Activated T-cell treated with anti-CD3 and anti-CD28 coated beads, Interleukin-2, amount 50 U/mL, for 24 hours (primary cell): Measurements from ENCODE around the gene PLBD2.
"Not testable (repeated sequence)": the region's sequence is repeated elsewhere in the genome, so short reads cannot be mapped to it uniquely, and the experiment has no call there.

ENCODE experiments used
- DNase-seq: peaks from one replicate; pipeline ENCODE4 v3.0.0-alpha.2; 2020
- H3K27ac Mint-ChIP-seq: 2 replicates; pipeline ENCODE4 v1.8.0; 2020; ENCODE audit warnings: mild to moderate bottlenecking, mixed read lengths
- H3K27me3 Mint-ChIP-seq: 2 replicates; pipeline ENCODE4 v1.8.0; 2020; ENCODE audit warnings: mixed read lengths
- H3K36me3 Mint-ChIP-seq: 2 replicates; pipeline ENCODE4 v1.8.0; 2020; ENCODE audit warnings: low read depth, mixed read lengths
- H3K4me1 Mint-ChIP-seq: 2 replicates; pipeline ENCODE4 v1.8.0; 2020; ENCODE audit warnings: low read depth, mixed read lengths
- H3K4me3 Mint-ChIP-seq: 2 replicates; pipeline ENCODE4 v1.8.0; 2020; ENCODE audit warnings: mild to moderate bottlenecking, moderate library complexity, mixed read lengths
- H3K9me3 Mint-ChIP-seq: 2 replicates; pipeline ENCODE4 v1.8.0; 2020; ENCODE audit warnings: mixed read lengths

PLBD2 gene

DNA sequence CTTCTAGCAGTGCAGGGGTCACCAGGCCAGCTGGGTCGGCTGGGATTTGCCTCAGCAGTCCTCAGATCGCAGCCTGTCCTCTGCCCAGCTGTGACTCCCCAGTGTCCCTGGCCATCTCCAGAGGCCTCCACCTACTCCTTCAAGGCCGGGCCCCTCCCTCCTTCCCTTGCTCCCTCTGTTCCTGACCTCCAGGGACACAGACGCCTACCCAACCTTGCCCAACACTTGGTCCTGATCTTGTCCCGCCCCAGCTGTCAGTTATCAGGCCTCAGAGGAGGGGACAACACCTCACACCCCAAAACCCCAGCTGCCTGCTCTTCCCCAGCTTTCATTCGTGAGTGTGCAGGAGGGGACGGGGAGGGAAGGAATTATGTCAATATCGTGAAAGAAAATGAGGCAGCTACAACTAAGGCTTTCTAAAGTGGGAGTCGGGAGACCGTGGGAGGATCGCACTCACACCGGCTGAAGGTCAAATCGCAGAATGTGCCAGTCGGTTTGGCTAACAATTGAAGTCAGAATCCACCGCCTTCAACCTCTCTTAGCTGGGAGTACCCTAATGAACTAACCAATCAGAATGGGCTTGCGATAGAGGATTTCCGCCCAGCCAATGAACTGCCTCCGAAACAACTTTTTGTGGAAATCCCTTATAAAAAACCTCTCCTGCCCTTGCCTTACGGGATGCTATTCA, 9.4 kb upstream of the PLBD2 start:
- Mint-ChIP-seq H3K27me3 (no peaks in the 10 kb centered on the region), H3K27ac (no peak overlapping the region)

DNA sequence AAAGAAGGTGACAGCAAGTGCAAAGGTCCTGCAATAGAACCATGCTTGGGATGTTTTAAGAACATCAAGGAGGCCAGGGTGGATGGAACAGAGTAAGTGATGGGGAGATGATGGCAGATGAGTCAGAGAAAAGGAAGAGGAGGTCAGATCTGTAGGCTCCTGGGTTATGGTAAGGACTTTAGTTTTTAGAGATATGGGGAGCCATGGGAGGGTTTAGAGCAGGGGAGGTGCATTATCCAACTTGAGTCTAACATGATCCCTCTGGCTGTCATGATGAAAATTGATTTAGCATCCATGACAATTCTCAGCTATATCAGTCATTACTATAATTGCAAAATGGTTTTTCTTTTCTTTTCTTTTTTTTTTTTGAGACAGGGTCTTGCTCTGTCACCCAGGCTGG, 7.3 kb upstream of the PLBD2 start:
- Mint-ChIP-seq H3K27ac (no peak overlapping the region), H3K36me3 (no peaks in the 10 kb centered on the region), H3K9me3 (no peaks in the 10 kb centered on the region), H3K27me3 (no peaks in the 10 kb centered on the region), H3K4me1 (no peaks in the 10 kb centered on the region), H3K4me3 (no peak overlapping the region)
- DNase-seq, result no peak

More for the DNA sequence above, 9.4 kb upstream of the PLBD2 start:
- H3K36me3 Mint-ChIP-seq, result no peaks in the 10 kb centered on the region
- H3K4me3 Mint-ChIP-seq, result no peak overlapping the region
- H3K4me1 Mint-ChIP-seq, result no peaks in the 10 kb centered on the region
- no peak for DNase-seq
- H3K9me3 Mint-ChIP-seq, result no peaks in the 10 kb centered on the region

DNA sequence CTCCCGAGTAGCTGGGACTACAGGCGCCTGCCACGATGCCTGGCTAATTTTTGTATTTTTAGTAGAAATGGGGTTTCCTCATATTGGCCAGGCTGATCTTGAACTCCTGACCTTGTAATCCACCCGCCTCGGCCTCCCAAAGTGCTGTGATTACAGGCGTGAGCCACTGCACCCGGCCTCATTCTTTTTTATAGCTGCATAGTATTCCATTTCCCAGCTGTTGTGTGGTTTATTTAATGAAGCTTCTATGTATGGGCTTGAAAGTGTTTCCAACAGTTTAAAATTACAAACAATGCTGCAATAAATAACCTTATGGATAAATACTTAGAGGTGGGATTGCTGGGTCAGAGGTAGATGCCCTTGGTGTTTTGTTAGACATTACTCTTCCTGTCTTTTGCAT, 4.2 kb upstream of the PLBD2 start:
- H3K9me3 Mint-ChIP-seq, H3K27me3 Mint-ChIP-seq, H3K27ac Mint-ChIP-seq, H3K4me3 Mint-ChIP-seq, H3K36me3 Mint-ChIP-seq, DNase-seq, H3K4me1 Mint-ChIP-seq: not testable (repeated sequence)

DNA sequence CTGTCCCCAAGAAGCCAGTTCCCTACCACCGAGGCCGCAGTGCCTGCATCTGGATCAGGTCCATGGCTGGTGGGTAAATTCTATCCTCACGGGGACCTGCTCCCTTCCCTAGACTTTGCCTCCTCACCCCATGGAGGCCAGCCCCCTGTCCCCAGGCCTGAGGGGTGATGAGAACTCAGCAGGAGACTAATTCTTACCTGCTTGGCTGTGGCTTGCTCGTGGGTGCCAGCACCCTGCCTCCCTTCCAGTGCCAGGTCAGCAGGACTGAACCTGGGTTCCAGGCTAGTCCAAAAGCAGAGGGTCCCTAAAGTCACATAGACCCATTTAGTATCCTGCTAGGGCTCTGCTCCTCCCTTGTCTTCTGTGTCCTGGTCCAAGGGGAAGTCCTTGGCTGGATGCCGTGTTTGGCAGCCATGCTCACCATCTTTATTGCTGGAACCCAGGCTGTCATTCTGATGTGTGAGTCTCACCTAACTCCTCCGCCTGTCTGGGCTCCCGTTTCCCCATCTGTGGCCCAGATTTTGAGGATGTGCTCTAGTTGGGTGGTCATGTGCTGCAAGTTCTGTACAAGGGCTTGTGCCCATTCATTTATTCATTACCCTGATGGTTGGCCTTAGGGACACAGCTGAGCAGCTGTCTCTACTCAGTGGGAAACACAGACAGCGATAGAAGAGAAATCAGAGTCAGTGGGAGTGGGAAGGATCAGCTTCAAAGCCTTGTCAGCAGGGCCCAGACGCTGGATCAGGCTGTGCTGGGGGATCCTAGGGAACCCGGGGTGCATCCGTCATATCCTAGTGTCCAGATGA, 949 bp downstream of the PLBD2 start:
- Mint-ChIP-seq H3K4me3 (peak overlapping the region; percentile 84), H3K4me1 (peaks cover 21% of the 10 kb centered on the region), H3K9me3 (no peaks in the 10 kb centered on the region), H3K27ac (peak overlapping the region; percentile 89), H3K27me3 (no peaks in the 10 kb centered on the region), H3K36me3 (peaks cover 21% of the 10 kb centered on the region)
- DNase-seq, result no peak

DNA sequence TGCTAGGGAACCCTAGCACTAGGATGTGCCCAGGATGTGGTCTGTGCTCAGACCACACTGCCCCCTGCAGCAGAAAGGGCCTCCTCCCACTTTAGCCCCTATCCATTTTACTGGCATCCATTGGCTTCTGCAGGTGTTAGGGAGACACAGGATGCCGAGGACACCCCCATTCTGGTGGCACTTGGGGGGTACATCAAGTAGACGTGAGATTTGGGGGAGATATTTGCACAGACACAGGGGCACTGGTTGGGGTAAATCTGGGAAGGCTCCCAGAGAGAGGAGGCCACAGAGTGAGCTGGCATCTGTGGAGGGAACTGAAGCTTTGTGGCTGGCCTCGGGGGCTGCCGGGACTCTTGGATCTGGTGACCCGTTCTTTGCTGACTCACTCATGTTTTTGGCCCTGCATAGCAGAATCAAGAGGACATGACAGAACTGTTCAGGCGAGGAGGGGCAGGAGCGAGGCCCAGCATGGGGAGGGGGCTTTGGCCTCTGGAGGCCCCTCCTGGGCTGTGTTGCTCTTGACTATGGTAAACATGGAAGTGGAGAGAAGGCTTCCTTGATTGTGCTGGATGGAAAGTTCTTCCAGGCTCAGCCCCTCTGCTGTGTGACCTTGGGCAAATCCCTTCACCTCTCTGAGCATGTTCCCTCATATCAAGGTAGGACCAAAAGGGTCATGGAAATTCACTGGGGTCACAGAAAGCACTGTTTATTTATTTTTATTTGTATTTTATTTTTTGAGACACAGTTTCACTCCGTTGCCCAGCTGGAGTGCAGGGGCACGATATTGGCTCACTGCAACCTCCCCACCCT, 1.8 kb downstream of the PLBD2 start:
- DNase-seq, result no peak
- Mint-ChIP-seq H3K27ac (peak overlapping the region; percentile 89), H3K9me3 (no peaks in the 10 kb centered on the region), H3K36me3 (peaks cover 28% of the 10 kb centered on the region), H3K4me1 (peaks cover 21% of the 10 kb centered on the region), H3K4me3 (peak overlapping the region; percentile 84), H3K27me3 (no peaks in the 10 kb centered on the region)

DNA sequence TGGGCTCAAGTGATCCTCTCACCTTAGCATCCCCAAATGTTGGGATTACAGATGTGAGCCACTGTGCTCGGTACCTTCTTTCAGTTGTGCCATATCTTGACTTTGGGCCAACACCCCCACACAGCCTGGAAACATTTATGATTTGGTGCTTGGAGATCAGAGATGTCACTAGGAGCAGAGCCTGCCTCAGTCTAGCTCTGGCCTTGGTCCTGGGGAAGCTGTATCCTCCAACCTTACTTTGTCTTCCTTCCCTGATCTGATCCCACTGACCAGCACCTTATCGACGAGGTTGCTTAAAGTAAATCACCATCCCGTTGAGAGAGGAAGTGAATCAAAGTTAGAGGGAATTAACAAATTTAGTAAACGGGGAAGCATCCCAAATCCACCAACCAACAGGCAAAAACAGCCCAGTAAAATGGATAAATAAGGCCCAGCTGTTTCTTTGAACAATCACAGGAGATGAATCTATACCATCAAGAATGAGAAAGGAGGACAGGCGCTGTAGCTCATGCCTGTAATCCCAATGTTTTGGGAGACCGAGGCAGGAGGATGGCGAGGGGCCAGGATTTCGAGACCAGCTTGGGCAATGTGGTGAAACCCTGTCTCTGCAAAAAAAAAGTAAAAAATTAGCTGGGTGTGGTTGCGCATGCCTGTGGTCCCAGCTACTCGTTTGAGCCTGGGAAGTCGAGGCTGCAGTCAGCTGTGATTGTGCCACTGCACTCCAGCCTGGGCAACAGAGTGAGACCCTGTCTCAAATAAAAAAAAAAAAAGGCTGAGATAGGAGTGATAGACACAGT, 3.4 kb downstream of the PLBD2 start:
- Mint-ChIP-seq H3K9me3 (no peaks in the 10 kb centered on the region), H3K27ac (no peak overlapping the region)

DNA sequence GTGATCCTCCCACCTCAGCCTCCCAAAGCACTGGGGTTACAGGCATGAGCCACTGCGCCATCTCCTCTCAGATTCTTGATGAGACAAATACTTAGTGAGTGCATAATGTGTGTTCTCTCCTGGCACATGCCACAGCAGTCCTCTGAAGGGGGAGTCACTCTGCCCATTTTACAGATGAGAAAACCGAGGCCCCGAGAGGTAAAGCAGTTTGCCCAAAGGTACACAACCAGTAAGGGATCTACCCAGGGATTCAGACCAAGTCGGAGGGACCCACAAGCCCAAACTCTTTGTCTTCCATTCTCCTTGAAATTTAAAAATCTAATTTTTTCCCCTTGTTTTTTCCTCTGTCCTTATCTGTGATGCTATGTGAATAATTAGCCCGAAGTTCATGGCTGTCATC, 6.3 kb downstream of the PLBD2 start:
- no peaks in the 10 kb centered on the region for H3K27me3 Mint-ChIP-seq
- H3K4me1 Mint-ChIP-seq, result peaks cover 14% of the 10 kb centered on the region
- no peaks in the 10 kb centered on the region for H3K9me3 Mint-ChIP-seq
- DNase-seq, result no peak
- H3K27ac Mint-ChIP-seq, result no peak overlapping the region
- H3K4me3 Mint-ChIP-seq, result no peak overlapping the region
- peaks cover 46% of the 10 kb centered on the region for H3K36me3 Mint-ChIP-seq

More for the DNA sequence above, 3.4 kb downstream of the PLBD2 start:
- no peaks in the 10 kb centered on the region for H3K27me3 Mint-ChIP-seq
- H3K4me1 Mint-ChIP-seq, result peaks cover 21% of the 10 kb centered on the region
- peaks cover 34% of the 10 kb centered on the region for H3K36me3 Mint-ChIP-seq
- DNase-seq, result no peak
- H3K4me3 Mint-ChIP-seq, result no peak overlapping the region

DNA sequence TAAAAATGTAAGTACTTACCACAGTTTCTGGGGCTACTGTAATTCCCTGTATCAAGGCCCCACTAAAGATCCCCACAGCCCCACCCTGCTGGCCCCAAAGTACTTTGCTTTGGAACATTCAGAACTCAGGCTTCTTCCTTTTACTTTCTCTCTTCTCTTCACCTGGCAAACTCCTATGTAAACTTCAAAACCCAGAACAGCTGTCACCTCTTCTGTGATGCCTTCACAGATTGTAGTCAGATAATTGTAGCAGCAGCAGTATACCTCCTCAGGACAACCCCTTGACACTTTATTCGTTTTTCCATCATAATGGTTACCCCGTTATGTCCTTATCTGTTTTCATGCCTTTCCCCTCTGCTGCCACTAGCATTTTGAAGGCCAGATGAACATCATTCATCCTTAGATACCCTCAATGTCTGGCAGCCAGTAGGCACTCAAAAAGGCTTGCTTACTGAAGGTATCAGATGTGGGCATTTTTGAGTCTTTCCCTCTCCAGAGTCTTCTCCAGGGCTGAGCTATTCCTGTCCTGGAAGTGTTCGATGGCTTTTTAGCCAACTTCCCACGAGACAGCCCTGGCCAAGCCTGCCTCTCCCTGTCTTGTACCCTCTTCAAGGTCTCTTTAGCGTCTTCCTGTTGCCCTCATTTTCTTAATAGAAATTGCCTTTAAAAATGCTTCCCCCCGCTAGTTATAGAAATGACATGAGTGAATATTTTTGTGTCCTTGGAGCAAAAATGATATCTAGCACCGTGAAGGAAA, 7.4 kb downstream of the PLBD2 start:
- H3K36me3 Mint-ChIP-seq, result peaks cover 47% of the 10 kb centered on the region
- no peaks in the 10 kb centered on the region for H3K9me3 Mint-ChIP-seq
- no peak for DNase-seq
- no peak overlapping the region for H3K27ac Mint-ChIP-seq
- no peak overlapping the region for H3K4me3 Mint-ChIP-seq
- H3K4me1 Mint-ChIP-seq, result peaks cover 6% of the 10 kb centered on the region
- H3K27me3 Mint-ChIP-seq, result no peaks in the 10 kb centered on the region

DNA sequence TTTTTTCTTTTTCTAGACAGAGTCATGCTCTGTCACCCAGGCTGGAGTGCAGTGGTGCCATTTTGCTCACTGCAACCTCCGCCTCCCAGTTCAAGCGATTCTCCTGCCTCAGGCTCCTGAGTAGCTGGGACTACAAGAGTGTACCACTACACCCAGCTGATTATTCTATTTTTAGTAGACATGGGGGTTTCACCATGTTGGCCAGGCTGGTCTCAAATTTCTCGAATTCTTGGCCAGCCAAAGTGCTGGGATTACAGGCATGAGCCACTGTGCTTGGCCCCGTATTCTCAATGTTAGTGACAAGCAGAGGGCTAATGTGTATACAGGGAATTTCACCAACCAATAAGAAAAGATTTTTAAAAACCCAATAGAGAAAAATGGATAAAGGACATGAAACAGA, 8.4 kb downstream of the PLBD2 start:
- Mint-ChIP-seq H3K4me1 (peaks cover 2% of the 10 kb centered on the region), H3K9me3 (no peaks in the 10 kb centered on the region), H3K27me3 (no peaks in the 10 kb centered on the region), H3K4me3 (no peak overlapping the region), H3K36me3 (peaks cover 47% of the 10 kb centered on the region), H3K27ac (no peak overlapping the region)
- no peak for DNase-seq

DNA sequence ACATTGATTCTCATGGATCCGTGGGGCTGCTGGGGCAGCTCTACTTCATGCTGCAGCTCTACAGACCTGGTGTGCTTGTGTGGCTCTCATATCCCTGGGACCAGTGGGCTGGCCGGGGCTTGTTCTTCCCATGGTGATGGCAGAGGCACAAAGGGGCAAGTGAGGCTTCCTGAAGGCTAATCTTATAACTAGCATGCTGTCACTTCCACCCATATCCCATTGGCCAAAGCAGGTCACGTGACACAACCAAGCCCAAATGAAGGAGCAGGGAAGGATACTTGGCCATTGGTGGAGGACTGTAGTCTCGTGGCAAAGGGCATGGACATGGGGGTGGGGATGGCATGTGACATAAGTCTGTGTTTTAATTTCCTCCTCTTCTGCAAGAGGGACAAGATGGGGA, 9.9 kb downstream of the PLBD2 start:
- Mint-ChIP-seq H3K4me1 (no peaks in the 10 kb centered on the region), H3K27ac (no peak overlapping the region), H3K9me3 (no peaks in the 10 kb centered on the region), H3K4me3 (no peak overlapping the region), H3K27me3 (no peaks in the 10 kb centered on the region), H3K36me3 (peaks cover 58% of the 10 kb centered on the region)
- DNase-seq, result no peak

DNA sequence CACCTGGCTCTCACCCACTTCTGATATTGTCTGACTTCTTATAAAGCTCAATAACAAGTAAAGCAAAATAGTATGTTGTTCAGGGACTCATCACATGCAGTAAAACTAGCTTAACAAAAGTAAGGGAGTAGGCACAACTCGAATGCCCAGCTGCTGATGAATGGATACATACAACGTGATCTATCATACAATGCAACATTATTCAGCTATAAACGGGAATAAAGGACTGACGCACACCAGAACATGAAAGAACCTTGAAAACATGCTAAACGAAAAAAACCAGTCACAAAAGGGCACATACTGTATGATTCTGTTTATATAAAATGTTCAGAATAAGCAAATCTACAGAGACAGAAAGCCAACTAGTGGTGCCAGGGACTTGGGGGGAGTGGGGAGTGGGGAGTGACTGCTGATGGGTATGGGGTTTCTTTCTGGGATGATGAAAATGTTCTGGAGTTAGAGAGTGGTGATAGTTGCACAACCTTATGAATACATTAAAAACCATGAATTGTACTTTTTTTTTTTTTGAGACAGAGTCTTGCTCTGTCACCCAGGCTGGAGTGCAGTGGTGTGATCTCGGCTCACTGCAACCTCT, 11.1 kb downstream of the PLBD2 start:
- no peak overlapping the region for H3K4me3 Mint-ChIP-seq
- H3K4me1 Mint-ChIP-seq, result no peaks in the 10 kb centered on the region
- H3K36me3 Mint-ChIP-seq, result peaks cover 56% of the 10 kb centered on the region
- DNase-seq, result no peak
- no peaks in the 10 kb centered on the region for H3K27me3 Mint-ChIP-seq
- no peak overlapping the region for H3K27ac Mint-ChIP-seq
- H3K9me3 Mint-ChIP-seq, result no peaks in the 10 kb centered on the region

DNA sequence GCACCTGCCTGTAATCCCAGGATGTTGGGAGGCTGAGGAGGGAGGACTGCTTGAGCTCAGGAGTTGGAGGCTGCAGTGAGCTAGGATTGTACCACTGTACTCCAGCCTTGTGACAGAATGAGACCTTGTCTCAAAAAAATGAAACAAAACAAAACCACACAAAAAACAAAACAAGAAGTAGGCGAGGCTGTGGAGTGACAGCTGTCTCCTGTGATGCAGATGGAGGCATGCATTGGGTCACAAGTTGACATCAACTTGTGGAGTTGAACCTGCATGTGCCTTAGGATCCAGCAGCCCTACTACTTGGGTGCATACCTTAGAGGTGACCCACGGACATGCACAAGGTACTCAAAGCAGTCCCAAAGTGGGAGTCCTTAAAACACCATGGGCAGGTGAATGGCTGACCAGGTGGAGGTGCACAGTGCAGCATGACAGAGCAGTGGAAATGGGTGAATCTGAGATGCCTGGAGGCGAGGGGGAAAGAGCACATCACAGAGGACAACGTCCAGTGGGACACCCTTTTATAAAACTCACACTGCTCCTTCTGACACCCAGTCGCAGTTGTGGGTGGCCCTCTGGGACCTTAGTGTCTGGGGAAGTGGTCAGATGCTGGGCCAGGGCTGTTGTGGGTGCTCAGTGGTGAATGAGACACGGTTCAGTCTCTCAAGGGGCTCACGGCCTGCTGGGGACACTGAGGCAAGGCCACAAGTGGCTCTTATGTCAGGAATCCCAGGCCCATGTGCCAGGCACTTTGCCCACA, 12.7 kb downstream of the PLBD2 start:
- H3K9me3 Mint-ChIP-seq, result no peaks in the 10 kb centered on the region
- no peaks in the 10 kb centered on the region for H3K27me3 Mint-ChIP-seq
- no peak overlapping the region for H3K4me3 Mint-ChIP-seq
- H3K36me3 Mint-ChIP-seq, result peaks cover 60% of the 10 kb centered on the region
- no peaks in the 10 kb centered on the region for H3K4me1 Mint-ChIP-seq
- no peak for DNase-seq
- no peak overlapping the region for H3K27ac Mint-ChIP-seq

DNA sequence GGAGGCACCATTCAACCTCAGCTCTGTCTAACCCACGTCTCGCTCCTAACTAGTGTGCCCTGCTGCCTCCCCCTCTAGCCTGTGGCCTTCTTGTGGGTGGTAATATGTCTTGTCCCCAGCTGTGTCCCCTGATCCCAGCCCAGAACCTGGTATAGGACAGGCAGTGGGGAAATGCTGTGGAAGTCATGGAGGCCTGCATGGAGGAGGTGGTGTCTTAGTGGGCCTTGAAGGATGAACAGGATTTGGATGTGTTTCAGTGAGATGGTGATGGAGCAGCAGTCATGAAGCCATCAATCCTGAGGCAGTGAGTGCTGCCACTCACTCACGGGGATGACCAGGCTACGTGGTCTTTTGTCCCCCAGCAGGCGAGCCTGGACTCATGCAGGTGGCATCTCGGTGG, 13.4 kb downstream of the PLBD2 start:
- Mint-ChIP-seq H3K27ac (no peak overlapping the region), H3K27me3 (no peaks in the 10 kb centered on the region), H3K36me3 (peaks cover 65% of the 10 kb centered on the region), H3K4me3 (no peak overlapping the region), H3K4me1 (no peaks in the 10 kb centered on the region), H3K9me3 (no peaks in the 10 kb centered on the region)
- DNase-seq, result no peak
